ENCODE measurements around the gene ZNF862.
"Not testable (repeated sequence)": the region's sequence is repeated elsewhere in the genome, so short reads cannot be mapped to it uniquely, and the experiment has no call there.

GRCh38 chr7:149830527-149830926 lies 7.6 kb upstream of the ZNF862 start:
- not testable (repeated sequence) for TF ChIP-seq CTCF, EP300, POLR2A, POLR2AphosphoS5 (IDR thresholded peaks at IDR 0.05)
